PC-9 (cell line): ENCODE results near the gene CELA3A.

Experiments used
- EZH2 ChIP-seq: fragments of 200-600 bp; sonication (generic); IDR thresholded peaks from 2 replicates; pipeline ENCODE4 v1.8.0; 2017; ENCODE audit warnings: antibody characterized with exemption, low read depth
- TF ChIP-seq, protein P1 (sequence below): fragments of 200-600 bp; sonication (generic); conservative IDR thresholded peaks from 2 replicates; pipeline ENCODE4 v1.6.1; 2017; ENCODE audit warnings: mixed run types, antibody characterized with exemption, mild to moderate bottlenecking, moderate library complexity

DNA sequence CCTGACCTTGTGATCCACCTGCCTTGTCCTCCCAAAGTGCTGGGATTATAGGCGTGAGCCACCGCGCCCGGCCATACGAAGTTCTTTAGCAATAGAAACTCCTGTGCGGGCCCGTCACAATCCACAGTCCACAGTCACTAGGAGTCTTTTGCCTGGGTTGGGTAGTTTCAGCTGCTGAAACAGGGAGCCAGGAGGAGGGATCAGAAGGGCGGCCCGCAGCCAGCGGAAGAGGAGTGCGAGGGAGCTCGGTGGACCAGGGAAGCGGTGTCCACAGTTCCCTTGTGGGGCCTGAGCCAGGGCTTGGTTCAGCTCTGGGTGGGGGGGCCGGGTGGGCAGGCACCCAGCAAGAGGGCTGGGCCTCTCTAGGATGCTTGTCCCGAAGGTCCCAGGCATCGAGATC, 46.4 kb upstream of the CELA3A start:
- TF ChIP-seq, protein P1, sequence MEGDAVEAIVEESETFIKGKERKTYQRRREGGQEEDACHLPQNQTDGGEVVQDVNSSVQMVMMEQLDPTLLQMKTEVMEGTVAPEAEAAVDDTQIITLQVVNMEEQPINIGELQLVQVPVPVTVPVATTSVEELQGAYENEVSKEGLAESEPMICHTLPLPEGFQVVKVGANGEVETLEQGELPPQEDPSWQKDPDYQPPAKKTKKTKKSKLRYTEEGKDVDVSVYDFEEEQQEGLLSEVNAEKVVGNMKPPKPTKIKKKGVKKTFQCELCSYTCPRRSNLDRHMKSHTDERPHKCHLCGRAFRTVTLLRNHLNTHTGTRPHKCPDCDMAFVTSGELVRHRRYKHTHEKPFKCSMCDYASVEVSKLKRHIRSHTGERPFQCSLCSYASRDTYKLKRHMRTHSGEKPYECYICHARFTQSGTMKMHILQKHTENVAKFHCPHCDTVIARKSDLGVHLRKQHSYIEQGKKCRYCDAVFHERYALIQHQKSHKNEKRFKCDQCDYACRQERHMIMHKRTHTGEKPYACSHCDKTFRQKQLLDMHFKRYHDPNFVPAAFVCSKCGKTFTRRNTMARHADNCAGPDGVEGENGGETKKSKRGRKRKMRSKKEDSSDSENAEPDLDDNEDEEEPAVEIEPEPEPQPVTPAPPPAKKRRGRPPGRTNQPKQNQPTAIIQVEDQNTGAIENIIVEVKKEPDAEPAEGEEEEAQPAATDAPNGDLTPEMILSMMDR, result no peak
- TF ChIP-seq EZH2, result no peak
